IPS DF 4.7 (cell line): ENCODE results near the gene SSPN.

ENCODE experiments used
- DNase-seq: peaks from one replicate; pipeline ENCODE4 v3.0.0-alpha.2; 2013; ENCODE audit warnings: low spot score; ENCODE audit errors: extremely low read depth

Gene SSPN

DNA sequence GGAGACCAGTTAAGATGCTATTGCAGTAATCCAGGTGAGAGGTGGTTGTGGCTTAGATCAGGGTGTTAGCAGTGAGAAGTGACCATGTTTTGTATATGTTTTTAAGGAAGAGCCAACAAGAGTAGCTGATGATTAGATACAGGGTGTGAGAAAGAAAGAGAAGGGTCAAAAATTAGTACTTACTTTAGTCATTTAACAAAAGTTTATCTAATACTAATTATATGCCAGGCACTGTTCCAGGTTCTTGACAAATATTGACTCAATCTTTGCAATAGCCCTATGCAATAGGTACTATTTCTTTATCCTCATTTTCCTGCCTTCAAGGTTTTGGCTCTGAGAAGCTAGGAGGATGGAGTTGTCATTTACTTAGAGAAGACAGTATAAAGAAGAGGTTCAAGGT, 70.2 kb downstream of the SSPN start:
- DNase-seq = no peak

GRCh38 chr12:26266881-26267280, 71.5 kb downstream of the SSPN start:
- DNase-seq = no peak

GRCh38 chr12:26268841-26269561, 73.6 kb downstream of the SSPN start:
- no peak for DNase-seq

DNA sequence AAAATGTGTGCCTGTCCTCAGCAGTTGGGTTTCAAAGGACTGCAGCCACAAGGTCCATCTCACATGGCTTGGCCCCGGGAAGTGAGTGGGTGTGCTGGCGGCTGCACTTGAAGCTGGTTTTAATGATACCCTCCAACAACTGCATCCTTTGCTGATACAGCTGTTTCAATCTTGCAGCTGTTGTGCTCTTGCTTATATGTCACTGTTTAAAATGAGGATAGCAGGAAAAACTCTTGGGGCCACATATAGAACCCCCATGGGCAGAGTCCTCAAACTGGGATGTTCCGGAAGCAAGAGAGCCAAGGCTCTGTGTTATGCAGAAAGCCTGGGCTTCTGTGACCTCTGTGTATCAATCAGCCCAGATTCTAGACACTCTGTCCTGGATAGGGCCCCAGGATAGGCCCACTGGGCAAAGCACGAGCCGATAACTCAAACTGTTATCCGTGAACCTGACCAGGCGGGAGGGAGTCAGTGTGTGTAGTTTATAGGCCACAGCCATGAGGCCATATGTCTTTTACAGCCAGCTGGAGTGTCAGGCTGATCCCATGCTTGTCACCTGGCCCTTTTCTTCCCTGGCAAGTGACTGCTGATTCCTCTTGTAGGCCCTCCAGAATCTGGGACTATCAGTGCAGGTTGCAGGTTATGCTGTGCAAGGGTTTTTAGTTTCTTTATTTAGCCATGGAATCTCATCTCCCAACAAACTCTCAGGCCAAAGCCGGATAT, 74.3 kb downstream of the SSPN start:
- DNase-seq = no peak

DNA sequence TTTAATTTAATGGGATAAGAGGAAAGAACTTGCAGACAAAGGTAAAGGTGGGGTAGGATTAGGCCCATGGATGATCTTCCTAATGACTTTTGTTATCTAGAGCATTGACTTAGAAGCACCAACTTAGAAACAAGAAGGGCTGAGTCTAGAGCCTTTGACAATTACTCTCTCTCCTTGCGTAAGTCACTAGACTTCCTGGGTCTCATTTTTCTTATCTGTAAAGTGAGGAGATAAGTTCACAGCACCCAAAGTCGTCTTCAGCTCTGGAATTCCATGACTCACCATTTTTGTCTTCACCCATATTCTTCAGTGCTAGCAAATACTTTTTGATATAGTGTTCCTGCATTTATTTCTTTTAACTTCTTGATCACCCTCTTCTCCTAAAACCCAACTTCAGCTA, 75.7 kb downstream of the SSPN start:
- DNase-seq = no peak

GRCh38 chr12:26271889-26272492, 76.6 kb downstream of the SSPN start:
- no peak for DNase-seq

GRCh38 chr12:26272851-26273250, 77.5 kb downstream of the SSPN start:
- no peak for DNase-seq

- no peak for DNase-seq
Measured at GRCh38 chr12:26273811-26274210, 78.4 kb downstream of the SSPN start.

GRCh38 chr12:26274441-26275312, 79.3 kb downstream of the SSPN start:
- no peak for DNase-seq

- no peak for DNase-seq
Measured at GRCh38 chr12:26275313-26276131, 80.1 kb downstream of the SSPN start.

GRCh38 chr12:26276709-26277108, 81.3 kb downstream of the SSPN start:
- no peak for DNase-seq

GRCh38 chr12:26277506-26278246, 82.3 kb downstream of the SSPN start:
- no peak for DNase-seq

- DNase-seq = no peak
Measured at GRCh38 chr12:26278266-26278665, 82.9 kb downstream of the SSPN start.

GRCh38 chr12:26278666-26279065, 83.3 kb downstream of the SSPN start:
- DNase-seq = no peak

GRCh38 chr12:26279091-26279490, 83.7 kb downstream of the SSPN start:
- no peak for DNase-seq

DNA sequence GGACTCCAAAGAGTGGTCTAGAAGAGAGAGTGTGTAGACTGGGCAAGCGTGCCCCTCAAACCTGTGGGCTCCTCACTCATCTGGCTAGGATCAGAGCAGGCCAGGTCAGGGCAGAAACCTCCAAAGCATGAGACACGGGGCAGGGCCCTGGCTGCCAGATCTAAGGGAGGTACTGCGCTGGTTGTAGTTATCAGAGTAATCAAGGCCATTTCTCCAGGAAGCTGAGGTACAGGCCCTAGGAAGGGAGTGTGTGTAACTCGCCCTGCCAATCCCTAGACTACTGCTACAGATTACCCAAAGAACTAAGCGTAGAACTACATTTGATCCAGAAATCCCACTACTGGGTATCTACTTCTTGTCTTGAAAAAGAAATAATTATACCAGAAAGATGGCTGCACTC, 84.5 kb downstream of the SSPN start:
- no peak for DNase-seq

- DNase-seq = no peak
Measured at GRCh38 chr12:26280869-26281268, 85.5 kb downstream of the SSPN start.

GRCh38 chr12:26281320-26281719, 85.9 kb downstream of the SSPN start:
- no peak for DNase-seq

- no peak for DNase-seq
Measured at GRCh38 chr12:26282339-26282940, 87.1 kb downstream of the SSPN start.

DNA sequence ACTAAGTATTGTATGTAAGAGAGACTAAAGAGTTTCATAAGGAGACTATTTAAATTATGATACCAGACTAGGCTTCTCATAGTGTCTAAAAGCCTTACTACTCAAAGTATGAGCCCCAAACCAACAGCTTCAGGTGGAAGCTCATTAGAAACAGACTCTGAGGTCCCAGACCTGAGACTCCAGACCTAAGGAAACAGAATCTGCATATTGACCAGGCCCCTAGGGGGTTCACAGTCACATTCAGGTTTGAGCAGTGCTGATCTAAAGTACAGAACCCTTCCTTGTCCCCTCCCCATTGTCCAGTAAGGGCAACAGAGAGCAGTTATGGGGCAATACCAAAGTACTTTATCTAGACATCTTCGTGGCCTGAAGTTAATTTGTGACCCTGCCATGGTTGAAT, 87.7 kb downstream of the SSPN start:
- no peak for DNase-seq
